Epithelial cell of proximal tubule (primary cell): ENCODE data around the gene CD68. TPM values are rescaled to one million over a fixed set of nuclear protein-coding genes. Genes with fewer than 3 reads are reported as not detected.
A peak's percentile ranks its signal among the peaks of the same experiment; 100 is the strongest.

Source experiments
- DNase-seq: peaks from one replicate; pipeline ENCODE4 v3.0.0-alpha.2; 2011; ENCODE audit warnings: low read depth
- H3K4me3 ChIP-seq: 2 replicates; pipeline ENCODE4 v1.5.1; 2011; ENCODE audit warnings: low read depth, mild to moderate bottlenecking, low read length
- total RNA-seq: library from RNA; depleted of rRNA; stranded (reverse); fragments of >200 nt; gene quantifications from 2 replicates; pipeline ENCODE4 v1.2.3, GENCODE V29; 2015
- TF ChIP-seq, protein P1 (sequence below): conservative IDR thresholded peaks from 2 replicates; pipeline ENCODE4 v1.5.1; 2012; ENCODE audit warnings: low read depth, mild to moderate bottlenecking, low read length

Gene CD68
- total RNA-seq, 1 donor from 2014 or later = 16.7 TPM

DNA sequence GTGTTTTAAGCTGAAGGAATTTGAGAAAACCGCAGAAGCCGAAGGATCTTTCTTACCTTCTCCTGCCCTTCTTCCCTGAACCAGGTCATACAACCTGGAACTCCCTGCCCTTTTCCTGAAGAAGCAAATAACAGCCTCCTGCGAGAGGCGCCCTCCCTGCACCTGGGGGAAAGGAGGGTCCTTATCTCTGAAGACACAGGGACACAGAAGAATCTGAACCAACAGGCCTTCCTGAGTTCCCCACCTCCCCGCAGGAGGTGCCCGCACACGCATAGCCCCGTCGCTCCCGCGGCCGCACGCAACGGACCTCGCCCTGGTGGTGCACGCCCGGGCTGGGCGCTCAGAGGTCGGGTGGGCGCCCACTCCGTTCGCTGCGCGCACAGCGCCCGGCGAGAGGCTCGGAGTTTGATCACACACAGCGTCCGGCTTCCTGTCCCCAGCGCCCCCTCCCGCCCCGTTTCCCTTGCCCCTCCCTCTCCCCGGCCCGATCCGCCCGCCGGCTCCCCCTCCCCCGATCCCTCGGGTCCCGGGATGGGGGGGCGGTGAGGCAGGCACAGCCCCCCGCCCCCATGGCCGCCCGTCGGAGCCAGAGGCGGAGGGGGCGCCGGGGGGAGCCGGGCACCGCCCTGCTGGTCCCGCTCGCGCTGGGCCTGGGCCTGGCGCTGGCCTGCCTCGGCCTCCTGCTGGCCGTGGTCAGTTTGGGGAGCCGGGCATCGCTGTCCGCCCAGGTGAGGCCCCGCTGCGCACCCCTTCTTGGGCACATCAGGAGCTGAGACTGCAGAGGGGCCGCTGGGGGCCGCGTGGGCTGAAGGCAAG lies 30.6 kb upstream of the CD68 start, which contains the start of gene TNFSF12:
Gene TNFSF12, plus strand, starts transcription at position 474 of the 816 bp plus-strand sequence. Its CDS starts 96 bp downstream, at position 570.
- TF ChIP-seq, protein P1, sequence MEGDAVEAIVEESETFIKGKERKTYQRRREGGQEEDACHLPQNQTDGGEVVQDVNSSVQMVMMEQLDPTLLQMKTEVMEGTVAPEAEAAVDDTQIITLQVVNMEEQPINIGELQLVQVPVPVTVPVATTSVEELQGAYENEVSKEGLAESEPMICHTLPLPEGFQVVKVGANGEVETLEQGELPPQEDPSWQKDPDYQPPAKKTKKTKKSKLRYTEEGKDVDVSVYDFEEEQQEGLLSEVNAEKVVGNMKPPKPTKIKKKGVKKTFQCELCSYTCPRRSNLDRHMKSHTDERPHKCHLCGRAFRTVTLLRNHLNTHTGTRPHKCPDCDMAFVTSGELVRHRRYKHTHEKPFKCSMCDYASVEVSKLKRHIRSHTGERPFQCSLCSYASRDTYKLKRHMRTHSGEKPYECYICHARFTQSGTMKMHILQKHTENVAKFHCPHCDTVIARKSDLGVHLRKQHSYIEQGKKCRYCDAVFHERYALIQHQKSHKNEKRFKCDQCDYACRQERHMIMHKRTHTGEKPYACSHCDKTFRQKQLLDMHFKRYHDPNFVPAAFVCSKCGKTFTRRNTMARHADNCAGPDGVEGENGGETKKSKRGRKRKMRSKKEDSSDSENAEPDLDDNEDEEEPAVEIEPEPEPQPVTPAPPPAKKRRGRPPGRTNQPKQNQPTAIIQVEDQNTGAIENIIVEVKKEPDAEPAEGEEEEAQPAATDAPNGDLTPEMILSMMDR = peak; percentile 9
- no peak for DNase-seq
- H3K4me3 ChIP-seq = peak within 1 kb of the TSS; percentile 78

DNA sequence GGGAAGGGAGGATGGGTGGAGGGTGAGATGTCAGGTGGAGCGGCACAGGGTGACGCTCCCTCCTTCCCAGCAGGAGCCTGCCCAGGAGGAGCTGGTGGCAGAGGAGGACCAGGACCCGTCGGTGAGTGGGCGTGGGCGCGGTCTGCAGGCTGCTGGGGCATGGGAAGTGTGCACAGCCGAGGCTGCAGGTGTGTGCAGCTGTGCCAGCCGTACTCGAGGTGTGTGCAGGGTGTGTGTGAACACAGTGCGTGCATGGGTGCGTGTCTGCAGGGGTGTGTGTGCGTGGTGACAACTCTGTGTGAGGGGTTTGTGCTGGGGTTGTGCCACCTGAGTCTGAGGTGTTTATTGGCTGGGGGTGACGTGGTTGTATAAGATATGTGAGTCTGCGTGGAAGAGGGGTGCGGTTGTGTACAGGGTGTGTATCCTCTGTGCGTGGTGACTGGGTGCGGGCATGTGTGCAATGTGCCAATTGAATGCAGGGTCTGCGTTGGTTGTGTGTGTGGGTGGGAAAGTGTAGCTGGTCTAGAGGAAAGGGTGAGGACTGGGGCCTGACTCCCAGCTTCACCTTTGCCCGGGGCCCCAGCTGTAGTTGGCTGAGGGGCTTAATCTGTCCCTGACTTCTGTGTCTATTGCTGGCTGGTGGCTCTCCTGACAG lies 29.9 kb upstream of the CD68 start:
- peak overlapping the region; percentile 78 for H3K4me3 ChIP-seq
- DNase-seq = no peak
- TF ChIP-seq, protein P1 = no peak

DNA sequence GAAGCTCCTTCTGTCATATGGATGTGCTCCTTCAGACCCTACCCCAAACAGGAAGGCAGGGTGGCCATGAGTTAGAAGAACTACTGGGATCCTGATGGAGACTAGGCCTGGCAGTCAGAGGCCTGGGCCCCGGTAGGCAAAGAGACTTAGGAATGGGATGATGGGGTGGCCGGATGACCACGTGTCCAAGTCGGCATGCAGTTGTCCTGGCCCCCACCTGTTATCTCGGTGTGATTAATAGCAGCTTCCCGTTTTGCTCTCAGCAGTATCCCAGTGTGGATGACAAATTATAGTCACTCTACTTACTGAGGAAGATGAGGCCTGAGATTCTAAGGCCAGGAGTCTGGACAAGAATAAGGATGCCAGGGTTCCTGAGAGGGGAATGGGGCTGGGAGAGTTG lies 29.1 kb upstream of the CD68 start:
- no peak for DNase-seq
- TF ChIP-seq, protein P1 = no peak
- no peak overlapping the region for H3K4me3 ChIP-seq

DNA sequence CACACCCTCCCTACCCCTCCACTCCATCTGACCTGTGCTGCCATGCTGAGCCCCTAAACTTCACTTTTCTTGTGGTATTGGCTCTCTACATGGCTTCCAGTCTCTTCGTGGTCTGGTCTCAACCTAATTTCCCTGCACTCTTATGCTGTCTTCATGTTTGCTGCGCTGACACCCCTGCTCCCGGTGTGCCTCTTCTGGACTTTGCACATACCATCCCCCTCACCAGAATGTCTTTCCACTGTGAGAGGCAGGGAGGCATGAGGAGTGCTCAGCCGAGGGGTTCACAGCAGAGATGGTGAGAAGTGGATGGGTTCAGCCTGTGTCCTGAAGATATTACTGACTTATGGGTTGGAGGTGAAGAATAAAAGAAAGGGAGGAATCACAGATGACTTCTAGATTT lies 28.0 kb upstream of the CD68 start:
- TF ChIP-seq, protein P1 = no peak
- no peak overlapping the region for H3K4me3 ChIP-seq
- DNase-seq = no peak

DNA sequence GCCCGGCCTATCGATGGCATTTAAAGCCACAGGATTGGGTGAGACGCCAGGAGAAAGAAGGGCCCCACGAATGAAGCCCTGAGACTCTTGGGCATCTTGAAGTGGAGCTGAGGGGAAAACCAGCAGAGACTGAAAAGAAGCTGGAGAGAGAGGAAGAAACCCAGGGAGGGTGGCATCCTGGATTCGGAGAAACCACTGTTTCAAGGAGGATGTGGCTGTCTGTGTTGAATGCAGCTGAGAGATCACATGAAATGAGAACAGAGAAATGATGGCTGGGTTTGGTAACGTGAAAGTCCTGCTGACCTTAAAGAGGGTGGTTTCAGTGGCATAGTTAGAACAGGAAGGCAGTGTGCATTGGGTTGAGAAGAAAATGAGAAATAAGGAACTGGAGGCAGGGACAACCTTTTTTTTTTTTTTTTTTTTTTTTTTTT lies 26.8 kb upstream of the CD68 start:
- TF ChIP-seq, protein P1 = no peak
- no peak for DNase-seq

DNA sequence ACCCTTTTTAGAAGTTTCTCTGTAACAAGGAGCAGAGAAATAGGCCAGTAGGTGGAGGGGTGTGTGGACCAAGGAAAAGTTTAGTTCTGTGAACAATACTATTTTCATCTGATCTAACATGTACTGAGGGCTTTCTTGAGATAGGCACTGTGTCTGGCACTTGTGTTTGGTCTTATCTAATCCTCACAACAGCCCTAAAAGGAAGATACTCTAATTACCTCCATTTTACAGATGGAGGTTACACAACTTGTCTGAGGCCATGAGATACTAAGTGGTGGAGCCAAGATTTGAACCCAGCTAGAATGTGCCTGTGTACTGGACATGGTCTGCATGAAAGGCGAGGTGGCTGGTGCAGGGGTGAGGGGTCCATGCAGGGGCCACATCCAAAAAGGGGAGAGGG lies 26.1 kb upstream of the CD68 start:
- TF ChIP-seq, protein P1 = no peak

More for the DNA sequence above, 26.8 kb upstream of the CD68 start:
- no peak overlapping the region for H3K4me3 ChIP-seq

More for the DNA sequence above, 26.1 kb upstream of the CD68 start:
- H3K4me3 ChIP-seq = no peak overlapping the region
- no peak for DNase-seq
